Upper lobe of left lung (tissue), 6 donors: ENCODE results near the gene SUFU. TPM values are rescaled to one million over a fixed set of nuclear protein-coding genes. Genes with fewer than 3 reads are reported as not detected.

Source experiments
- ATAC-seq, 2 donors: fragments of 200-7000 bp; cut with Tn5 transposase; one replicate each; pipeline ENCODE4 v1.9.1; 2022; ENCODE audit warnings: mild to moderate bottlenecking in 2 of 2, moderate library complexity in 2 of 2; ENCODE audit not compliant: low FRiP score in 2 of 2
- DNase-seq, 2 donors: peaks; one replicate each; pipeline ENCODE4 v3.0.0-alpha.2; 2019 to 2020
- H3K27ac ChIP-seq, 4 donors: fragments of 200-600 bp; sonication (generic); one replicate each; pipeline ENCODE4 v1.5.1; 2016 to 2019
- H3K27me3 ChIP-seq, 4 donors: fragments of 200-600 bp; sonication (generic); one replicate each; pipeline ENCODE4 v1.5.1; 2017 to 2019
- H3K36me3 ChIP-seq, 4 donors: fragments of 200-600 bp; sonication (generic); one replicate each; pipeline ENCODE4 v1.5.1; 2016 to 2019
- H3K4me1 ChIP-seq, 4 donors: fragments of 200-600 bp; sonication (generic); one replicate each; pipeline ENCODE4 v1.5.1; 2018 to 2019
- H3K4me3 ChIP-seq, 4 donors: fragments of 200-600 bp; sonication (generic); one replicate each; pipeline ENCODE4 v1.5.1; 2017 to 2019; ENCODE audit warnings: mild to moderate bottlenecking in 2 of 4, moderate library complexity in 1 of 4
- H3K9me3 ChIP-seq, 4 donors: fragments of 200-600 bp; sonication (generic); one replicate each; pipeline ENCODE4 v1.5.1; 2018 to 2019
- EP300 ChIP-seq, 4 donors: sonication (generic); formaldehyde crosslinking; IDR thresholded peaks; one replicate each; pipeline ENCODE4 v1.5.1; 2017; ENCODE audit warnings: antibody characterized with exemption in 4 of 4, control low read depth in 2 of 4
- POLR2A ChIP-seq, 4 donors: fragments of 450-650 bp; IDR thresholded peaks; one replicate each; pipeline ENCODE4 v1.5.1; 2016 to 2017; ENCODE audit warnings: antibody characterized with exemption in 4 of 4, mild to moderate bottlenecking in 2 of 4
- POLR2AphosphoS5 ChIP-seq, 2 donors: sonication (generic); formaldehyde crosslinking; IDR thresholded peaks; one replicate each; pipeline ENCODE4 v1.5.1; 2017; ENCODE audit warnings: antibody characterized with exemption in 2 of 2
- WGBS, 2 donors: methylation state at CpG; one replicate each; pipeline ENCODE4 v1.1.5; 2017 to 2018; 5-methylcytosine and 5-hydroxymethylcytosine counted together
- total RNA-seq, 6 donors: library from RNA; depleted of rRNA in 4 of 6; stranded (reverse); fragments of >200 nt in 4 of 6; gene quantifications; one replicate each; pipeline versions ENCODE4 v1.1.0 to v1.2.1, GENCODE V29; 2016 to 2021
- TF ChIP-seq, protein P1 (sequence below), 6 experiments: fragments of 450-650 bp in 4 of 6; fragments of 200-600 bp in 2 of 6; sonication (generic) in 2 of 6; IDR thresholded peaks; one replicate each; pipeline ENCODE4 v1.5.1; 2016 to 2019; ENCODE audit warnings: antibody characterized with exemption in 6 of 6
- donor health status: DM: no; HTN: no; CAD: no; lungs with moderate emphysema.
- donor health status: DM: no; HTN: yes; CAD: no; lungs with severe emphysema.

SUFU gene
- total RNA-seq, 6 donors from 2014 or later, result 4.1 to 15.7 (median 11.9) TPM

DNA sequence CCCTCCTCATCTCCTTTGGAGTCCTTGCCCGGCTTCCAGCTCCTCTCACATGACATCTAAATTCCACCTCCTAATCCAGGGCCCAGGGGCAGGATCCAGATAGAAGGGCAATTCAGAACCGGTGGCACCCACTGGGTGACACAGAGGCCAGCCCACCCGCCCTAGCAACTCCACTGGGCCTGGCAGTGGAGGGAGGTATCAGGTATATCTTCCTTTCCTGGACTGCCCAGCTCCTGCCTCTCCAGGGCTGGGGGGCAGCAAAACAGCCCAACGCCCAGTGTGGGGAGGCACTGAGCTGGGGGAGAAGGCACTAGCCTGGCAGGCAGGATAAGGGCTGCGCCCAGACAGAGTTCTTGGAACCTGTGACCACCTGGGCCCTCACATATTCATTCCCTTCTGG, 130.1 kb downstream of the SUFU start:
- TF ChIP-seq EP300 (IDR thresholded peaks at IDR 0.05) (no peak), POLR2A (IDR thresholded peaks at IDR 0.05) (no peak)
- TF ChIP-seq, protein P1, sequence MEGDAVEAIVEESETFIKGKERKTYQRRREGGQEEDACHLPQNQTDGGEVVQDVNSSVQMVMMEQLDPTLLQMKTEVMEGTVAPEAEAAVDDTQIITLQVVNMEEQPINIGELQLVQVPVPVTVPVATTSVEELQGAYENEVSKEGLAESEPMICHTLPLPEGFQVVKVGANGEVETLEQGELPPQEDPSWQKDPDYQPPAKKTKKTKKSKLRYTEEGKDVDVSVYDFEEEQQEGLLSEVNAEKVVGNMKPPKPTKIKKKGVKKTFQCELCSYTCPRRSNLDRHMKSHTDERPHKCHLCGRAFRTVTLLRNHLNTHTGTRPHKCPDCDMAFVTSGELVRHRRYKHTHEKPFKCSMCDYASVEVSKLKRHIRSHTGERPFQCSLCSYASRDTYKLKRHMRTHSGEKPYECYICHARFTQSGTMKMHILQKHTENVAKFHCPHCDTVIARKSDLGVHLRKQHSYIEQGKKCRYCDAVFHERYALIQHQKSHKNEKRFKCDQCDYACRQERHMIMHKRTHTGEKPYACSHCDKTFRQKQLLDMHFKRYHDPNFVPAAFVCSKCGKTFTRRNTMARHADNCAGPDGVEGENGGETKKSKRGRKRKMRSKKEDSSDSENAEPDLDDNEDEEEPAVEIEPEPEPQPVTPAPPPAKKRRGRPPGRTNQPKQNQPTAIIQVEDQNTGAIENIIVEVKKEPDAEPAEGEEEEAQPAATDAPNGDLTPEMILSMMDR (IDR thresholded peaks at IDR 0.05), result no peak
- ATAC-seq (no peak), DNase-seq (no peak)
- peaks cover 0 to 10% (median 2%) of the 10 kb centered on the region in 4 donors for H3K36me3 ChIP-seq
- no peak overlapping the region for H3K4me3 ChIP-seq
- peak overlapping the region; percentile 74 to 87 (median 78) for H3K27ac ChIP-seq
- no peaks in the 10 kb centered on the region for H3K27me3 ChIP-seq
- peaks cover 44 to 55% (median 46%) of the 10 kb centered on the region in 4 donors for H3K4me1 ChIP-seq
- WGBS, 2 donors, result 75 to 87% methylated on average over 3 to 5 of the region's 5 CpGs
- H3K9me3 ChIP-seq, result no peaks in the 10 kb centered on the region

- peaks cover 37 to 46% (median 41%) of the 10 kb centered on the region in 4 donors for H3K4me1 ChIP-seq
- H3K4me3 ChIP-seq, result no peak overlapping the region
- no peaks in the 10 kb centered on the region for H3K9me3 ChIP-seq
- ATAC-seq (peak in 1 of 2 donors; percentile 7), DNase-seq (no peak)
- WGBS, 2 donors, result 48% methylated on average over 4 of the region's 4 CpGs; no CpG with 5 or more reads in 1 of the 2 donors
- peak overlapping the region in 3 of 4 donors; percentile 74 to 87 (median 81) for H3K27ac ChIP-seq
- H3K27me3 ChIP-seq, result no peaks in the 10 kb centered on the region
- peaks cover 0 to 10% (median 2%) of the 10 kb centered on the region in 4 donors for H3K36me3 ChIP-seq
- no peak for TF ChIP-seq POLR2A (IDR thresholded peaks at IDR 0.05)
- no peak for TF ChIP-seq POLR2AphosphoS5 (IDR thresholded peaks at IDR 0.05)
- TF ChIP-seq EP300 (IDR thresholded peaks at IDR 0.05), result no peak
- TF ChIP-seq, protein P1 (IDR thresholded peaks at IDR 0.05), result no peak
These were observed 130.9 kb downstream of the SUFU start for GRCh38 chr10:102634686-102635085.

GRCh38 chr10:102635377-102635776, 131.6 kb downstream of the SUFU start:
- peak overlapping the region in 3 of 4 donors; percentile 74 to 87 (median 81) for H3K27ac ChIP-seq
- peaks cover 36 to 42% (median 38%) of the 10 kb centered on the region in 4 donors for H3K4me1 ChIP-seq
- DNase-seq (no peak), ATAC-seq (peak; percentile 18 to 21)
- H3K27me3 ChIP-seq, result no peaks in the 10 kb centered on the region
- H3K9me3 ChIP-seq, result no peaks in the 10 kb centered on the region
- H3K36me3 ChIP-seq, result peaks cover 0 to 4% (median under 1%) of the 10 kb centered on the region in 4 donors
- H3K4me3 ChIP-seq, result no peak overlapping the region
- TF ChIP-seq EP300 (IDR thresholded peaks at IDR 0.05) (no peak), POLR2AphosphoS5 (IDR thresholded peaks at IDR 0.05) (no peak), POLR2A (IDR thresholded peaks at IDR 0.05) (no peak)
- TF ChIP-seq, protein P1 (IDR thresholded peaks at IDR 0.05), result no peak
- 10 to 15% methylated on average over 4 of the region's 4 CpGs for WGBS, 2 donors

DNA sequence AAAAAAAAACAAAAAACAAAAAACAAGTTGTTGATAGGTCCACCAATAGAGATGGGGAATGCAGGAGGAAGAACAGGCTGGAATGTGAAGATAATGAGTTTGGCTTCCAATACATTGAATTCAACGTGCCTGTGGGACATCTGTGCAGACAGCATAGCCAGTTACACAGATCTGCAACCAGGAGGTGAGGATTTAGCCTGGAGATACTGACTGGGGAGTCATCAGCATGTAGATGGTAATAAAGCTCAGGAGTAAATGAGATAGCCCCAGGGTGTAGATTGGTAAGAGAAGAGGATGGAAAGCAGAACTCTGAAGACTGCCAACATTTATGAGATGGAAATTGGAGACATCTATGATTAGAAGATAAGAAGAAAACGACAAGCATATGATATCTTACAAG, 135.8 kb downstream of the SUFU start:
- WGBS, 2 donors, result 36 to 43% methylated on average over 2 of the region's 2 CpGs
- ATAC-seq (no peak), DNase-seq (no peak)
- Histone ChIP-seq H3K27ac (no peak overlapping the region), H3K9me3 (no peaks in the 10 kb centered on the region), H3K4me3 (no peak overlapping the region), H3K27me3 (no peaks in the 10 kb centered on the region), H3K4me1 (peaks cover 12 to 20% (median 14%) of the 10 kb centered on the region in 4 donors), H3K36me3 (no peaks in the 10 kb centered on the region)
- TF ChIP-seq, protein P1 (IDR thresholded peaks at IDR 0.05), result no peak
- no peak for TF ChIP-seq POLR2AphosphoS5 (IDR thresholded peaks at IDR 0.05)
- no peak for TF ChIP-seq EP300 (IDR thresholded peaks at IDR 0.05)
- TF ChIP-seq POLR2A (IDR thresholded peaks at IDR 0.05), result no peak

DNA sequence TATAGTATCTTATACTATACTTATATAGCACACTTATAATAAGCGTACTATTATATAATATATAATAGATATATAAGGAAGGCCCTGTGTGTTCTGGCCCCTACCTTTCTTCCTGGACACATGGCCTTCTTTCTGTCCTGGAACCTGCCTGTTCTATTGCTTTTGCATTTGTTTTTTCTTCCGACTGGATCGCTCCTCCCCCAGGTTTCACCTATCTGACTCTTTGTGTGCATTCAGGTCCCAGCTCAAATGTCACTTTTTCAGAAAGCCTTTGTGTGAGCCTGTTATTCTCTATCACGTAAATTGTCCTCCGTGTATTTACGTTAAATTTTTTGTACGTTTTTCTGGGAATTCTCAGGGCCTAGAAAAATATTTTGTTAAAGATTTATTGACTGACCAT, 137.6 kb downstream of the SUFU start:
- TF ChIP-seq POLR2A (IDR thresholded peaks at IDR 0.05), result no peak
- no peak for TF ChIP-seq EP300 (IDR thresholded peaks at IDR 0.05)
- Histone ChIP-seq H3K4me1 (peaks cover 0 to 6% (median 3%) of the 10 kb centered on the region in 4 donors), H3K9me3 (no peaks in the 10 kb centered on the region), H3K27me3 (no peaks in the 10 kb centered on the region), H3K4me3 (peak overlapping the region in 3 of 4 donors; percentile 71 to 97 (median 72)), H3K36me3 (no peaks in the 10 kb centered on the region), H3K27ac (peak overlapping the region; percentile 97 to 100 (median 99))
- WGBS, 2 donors, result 23 to 24% methylated on average over 7 of the region's 7 CpGs
- DNase-seq (no peak), ATAC-seq (no peak)
